H9 (cell line): ENCODE data around the gene NSMCE4A. TPM values are rescaled to one million over a fixed set of nuclear protein-coding genes. Genes with fewer than 3 reads are reported as not detected.

ENCODE experiments used
- DNase-seq: peaks from one replicate; pipeline ENCODE4 v3.0.0-alpha.2; 2017
- H2AFZ ChIP-seq: one replicate; pipeline ENCODE4 v1.6.1; 2013; ENCODE audit warnings: mild to moderate bottlenecking, low read length, control low read depth, moderate library complexity
- H2AK5ac ChIP-seq: 2 replicates; pipeline ENCODE4 v1.6.1; 2013; ENCODE audit warnings: low read length, control low read depth, mixed read lengths; ENCODE audit not compliant: insufficient read length
- H2BK120ac ChIP-seq: one replicate; pipeline ENCODE4 v1.6.1; 2013; ENCODE audit warnings: low read depth, mild to moderate bottlenecking, low read length, control low read depth, inconsistent platforms; ENCODE audit not compliant: poor library complexity, severe bottlenecking
- H2BK12ac ChIP-seq: 2 replicates; pipeline ENCODE4 v1.6.1; 2013; ENCODE audit warnings: low read length, control low read depth, mixed read lengths, low read depth; ENCODE audit not compliant: insufficient read length
- H2BK15ac ChIP-seq: 2 replicates; pipeline ENCODE4 v1.6.1; 2013; ENCODE audit warnings: low read depth, low read length, control low read depth
- H2BK20ac ChIP-seq: one replicate; pipeline ENCODE4 v1.6.1; 2013; ENCODE audit warnings: low read depth, mild to moderate bottlenecking, low read length, control low read depth, inconsistent platforms; ENCODE audit not compliant: poor library complexity, severe bottlenecking
- H2BK5ac ChIP-seq: 2 replicates; pipeline ENCODE4 v1.6.1; 2013; ENCODE audit warnings: low read length, control low read depth, mixed read lengths; ENCODE audit not compliant: insufficient read length
- H3K14ac ChIP-seq: 2 replicates; pipeline ENCODE4 v1.6.1; 2013; ENCODE audit warnings: low read length, control low read depth; ENCODE audit not compliant: insufficient read depth
- H3K18ac ChIP-seq: 2 replicates; pipeline ENCODE4 v1.6.1; 2013; ENCODE audit warnings: low read depth, mild to moderate bottlenecking, mixed read lengths, low read length, control low read depth; ENCODE audit not compliant: insufficient read length
- H3K23ac ChIP-seq: 2 replicates; pipeline ENCODE4 v1.6.1; 2013; ENCODE audit warnings: low read length, control low read depth, mixed read lengths, low read depth; ENCODE audit not compliant: insufficient read length
- H3K23me2 ChIP-seq: 2 replicates; pipeline ENCODE4 v1.6.1; 2013; ENCODE audit warnings: low read depth, mild to moderate bottlenecking, mixed read lengths, low read length, control low read depth; ENCODE audit not compliant: insufficient read length, poor library complexity, severe bottlenecking
- H3K27ac ChIP-seq: 2 replicates; pipeline ENCODE4 v1.5.1; 2013; ENCODE audit warnings: low read length, control low read depth, mixed read lengths, low read depth; ENCODE audit not compliant: insufficient read length
- H3K27me3 ChIP-seq: 2 replicates; pipeline ENCODE4 v1.6.1; 2013; ENCODE audit warnings: low read length, control low read depth, inconsistent platforms; ENCODE audit not compliant: insufficient read depth
- H3K4ac ChIP-seq: 2 replicates; pipeline ENCODE4 v1.6.1; 2013; ENCODE audit warnings: low read depth, mild to moderate bottlenecking, control low read depth, inconsistent platforms, low read length, moderate library complexity
- H3K4me1 ChIP-seq: 2 replicates; pipeline ENCODE4 v1.6.1; 2013; ENCODE audit warnings: low read length, control low read depth, inconsistent platforms; ENCODE audit not compliant: insufficient read depth
- H3K4me2 ChIP-seq: 2 replicates; pipeline ENCODE4 v1.6.1; 2013; ENCODE audit warnings: low read length, control low read depth, mixed read lengths; ENCODE audit not compliant: insufficient read length, insufficient read depth
- H3K56ac ChIP-seq: 2 replicates; pipeline ENCODE4 v1.6.1; 2013; ENCODE audit warnings: low read depth, mild to moderate bottlenecking, mixed read lengths, low read length, control low read depth; ENCODE audit not compliant: insufficient read length
- H3K79me1 ChIP-seq: 2 replicates; pipeline ENCODE4 v1.6.1; 2013; ENCODE audit warnings: low read depth, mild to moderate bottlenecking, moderate library complexity, low read length, control low read depth, inconsistent platforms; ENCODE audit not compliant: insufficient read depth, poor library complexity, severe bottlenecking
- H3K79me2 ChIP-seq: 2 replicates; pipeline ENCODE4 v1.6.1; 2013; ENCODE audit warnings: low read length, control low read depth, inconsistent platforms; ENCODE audit not compliant: insufficient read depth
- H3K9ac ChIP-seq: 2 replicates; pipeline ENCODE4 v1.6.1; 2013; ENCODE audit warnings: low read length, control low read depth, mixed read lengths; ENCODE audit not compliant: insufficient read length; ENCODE audit errors: extremely low read depth
- H3K9me3 ChIP-seq: one replicate; pipeline ENCODE4 v1.6.1; 2013; ENCODE audit warnings: low read depth, low read length, inconsistent platforms; ENCODE audit not compliant: control insufficient read depth
- H3T11ph ChIP-seq: one replicate; pipeline ENCODE4 v1.6.1; 2013; ENCODE audit warnings: mild to moderate bottlenecking, low read length, control low read depth, inconsistent platforms
- H4K20me1 ChIP-seq: one replicate; pipeline ENCODE4 v1.6.1; 2013; ENCODE audit not compliant: control insufficient read depth, insufficient read length, insufficient read depth
- H4K5ac ChIP-seq: 2 replicates; pipeline ENCODE4 v1.6.1; 2013; ENCODE audit warnings: low read depth, mild to moderate bottlenecking, mixed read lengths, low read length, control low read depth; ENCODE audit not compliant: insufficient read length
- H4K8ac ChIP-seq: replicated peaks from 2 replicates; pipeline ENCODE4 v1.6.1; 2013; ENCODE audit warnings: low read length, control low read depth, mixed read lengths, low read depth; ENCODE audit not compliant: insufficient read length
- H4K91ac ChIP-seq: 2 replicates; pipeline ENCODE4 v1.6.1; 2013; ENCODE audit warnings: low read depth, mild to moderate bottlenecking, moderate library complexity, mixed read lengths, low read length, control low read depth; ENCODE audit not compliant: insufficient read length
- H3K27ac Mint-ChIP-seq, 3 experiments: 2 replicates in 2 of 3; 3 replicates in 1 of 3; pipeline ENCODE4 v1.8.0; 2020 to 2021; ENCODE audit warnings: mixed read lengths in 3 of 3, mild to moderate bottlenecking in 1 of 3, moderate library complexity in 1 of 3
- H3K27me3 Mint-ChIP-seq: 2 replicates; pipeline ENCODE4 v1.8.0; 2021; ENCODE audit warnings: low read depth, mild to moderate bottlenecking, moderate library complexity, mixed read lengths
- H3K36me3 Mint-ChIP-seq, 3 experiments: 2 replicates in 2 of 3; 3 replicates in 1 of 3; pipeline ENCODE4 v1.8.0; 2020 to 2021; ENCODE audit warnings: low read depth in 3 of 3, mixed read lengths in 3 of 3; ENCODE audit not compliant: insufficient read depth in 1 of 3
- H3K4me1 Mint-ChIP-seq, 2 experiments: 2 replicates each; pipeline ENCODE4 v1.8.0; 2020; ENCODE audit warnings: mixed read lengths in 2 of 2
- H3K4me3 Mint-ChIP-seq, 2 experiments: 2 replicates in 1 of 2; 3 replicates in 1 of 2; pipeline ENCODE4 v1.8.0; 2020 to 2021; ENCODE audit warnings: mild to moderate bottlenecking in 2 of 2, mixed read lengths in 2 of 2, moderate library complexity in 1 of 2
- H3K9me3 Mint-ChIP-seq, 2 experiments: 2 replicates in 1 of 2; 3 replicates in 1 of 2; pipeline ENCODE4 v1.8.0; 2020; ENCODE audit warnings: mild to moderate bottlenecking in 2 of 2, mixed read lengths in 2 of 2, moderate library complexity in 1 of 2
- WGBS: extraction: QIAGEN DNeasy Blood & Tissue Kit; methylation state at CpG from one replicate; pipeline ENCODE4 v1.1.7; 2013; ENCODE audit warnings: missing lambda C conversion rate, low lambda C conversion rate, mixed read lengths; ENCODE audit not compliant: insufficient read length; ENCODE audit errors: extremely low coverage; 5-methylcytosine and 5-hydroxymethylcytosine counted together
- total RNA-seq: library from RNA; stranded (reverse); gene quantifications from 2 replicates; pipeline ENCODE4 v1.2.1, GENCODE V29; 2021
- TF ChIP-seq, protein P1 (sequence below): fragments of 200-600 bp; sonication (generic); conservative IDR thresholded peaks from 3 replicates; pipeline ENCODE4 v1.8.0; 2021; ENCODE audit warnings: antibody characterized with exemption, mild to moderate bottlenecking

Gene NSMCE4A
- total RNA-seq, 1 experiment from 2014 or later = 59.0 TPM

DNA sequence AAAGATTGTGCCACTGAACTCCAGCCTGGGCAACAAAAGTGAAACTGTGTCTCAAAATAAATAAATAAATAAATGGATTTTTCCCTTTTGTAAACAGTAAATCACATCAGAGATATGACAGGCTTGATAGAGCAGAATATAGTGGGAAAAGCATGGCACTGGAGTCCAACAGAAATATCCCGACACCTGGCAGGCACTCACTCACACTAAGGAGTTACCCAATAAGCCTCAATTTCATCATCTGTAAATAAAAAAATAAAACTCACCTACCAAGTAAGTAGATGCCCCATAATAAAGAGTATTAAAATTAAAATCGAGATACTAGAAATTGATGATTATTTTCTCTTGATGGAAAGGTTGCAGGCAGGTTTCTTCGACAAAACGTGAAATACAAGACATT, 48.9 kb downstream of the NSMCE4A start:
- Mint-ChIP-seq H3K36me3 (peaks cover 6 to 20% (median 20%) of the 10 kb centered on the region in 3 experiments), H3K4me1 (peaks cover 23 to 24% of the 10 kb centered on the region in 2 experiments), H3K27ac (no peak overlapping the region), H3K27me3 (no peaks in the 10 kb centered on the region), H3K9me3 (no peaks in the 10 kb centered on the region), H3K4me3 (peak overlapping the region; percentile 91 to 93)
- Histone ChIP-seq H2BK20ac (no peak overlapping the region), H2BK120ac (no peak overlapping the region), H3K14ac (no peak overlapping the region), H4K20me1 (no peaks in the 10 kb centered on the region), H2BK15ac (no peak overlapping the region), H3K4me1 (no peaks in the 10 kb centered on the region; the same call in 1 of the 2 replicates), H3K9me3 (no peaks in the 10 kb centered on the region), H3K23ac (no peak overlapping the region), H3K9ac (no peak overlapping the region), H3K56ac (no peak overlapping the region), H2AK5ac (no peak overlapping the region), H3K79me2 (peaks cover 8% of the 10 kb centered on the region; the same call in 1 of the 2 replicates), H2BK12ac (no peak overlapping the region), H4K5ac (no peak overlapping the region), H2BK5ac (no peak overlapping the region), H3K23me2 (peaks cover 10% of the 10 kb centered on the region), H3K4ac (no peak overlapping the region), H3K18ac (no peak overlapping the region), H3K27ac (no peak overlapping the region), H3K4me2 (no peak overlapping the region), H3T11ph (no peak overlapping the region), H2AFZ (no peak overlapping the region), H4K91ac (no peak overlapping the region), H3K79me1 (no peaks in the 10 kb centered on the region), H4K8ac (no peak overlapping the region), H3K27me3 (no peaks in the 10 kb centered on the region)
- TF ChIP-seq, protein P1, sequence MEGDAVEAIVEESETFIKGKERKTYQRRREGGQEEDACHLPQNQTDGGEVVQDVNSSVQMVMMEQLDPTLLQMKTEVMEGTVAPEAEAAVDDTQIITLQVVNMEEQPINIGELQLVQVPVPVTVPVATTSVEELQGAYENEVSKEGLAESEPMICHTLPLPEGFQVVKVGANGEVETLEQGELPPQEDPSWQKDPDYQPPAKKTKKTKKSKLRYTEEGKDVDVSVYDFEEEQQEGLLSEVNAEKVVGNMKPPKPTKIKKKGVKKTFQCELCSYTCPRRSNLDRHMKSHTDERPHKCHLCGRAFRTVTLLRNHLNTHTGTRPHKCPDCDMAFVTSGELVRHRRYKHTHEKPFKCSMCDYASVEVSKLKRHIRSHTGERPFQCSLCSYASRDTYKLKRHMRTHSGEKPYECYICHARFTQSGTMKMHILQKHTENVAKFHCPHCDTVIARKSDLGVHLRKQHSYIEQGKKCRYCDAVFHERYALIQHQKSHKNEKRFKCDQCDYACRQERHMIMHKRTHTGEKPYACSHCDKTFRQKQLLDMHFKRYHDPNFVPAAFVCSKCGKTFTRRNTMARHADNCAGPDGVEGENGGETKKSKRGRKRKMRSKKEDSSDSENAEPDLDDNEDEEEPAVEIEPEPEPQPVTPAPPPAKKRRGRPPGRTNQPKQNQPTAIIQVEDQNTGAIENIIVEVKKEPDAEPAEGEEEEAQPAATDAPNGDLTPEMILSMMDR = no peak
- no peak for DNase-seq
- no CpG with 5 or more reads among the region's 4 CpGs for WGBS
